Body of pancreas (tissue), 4 donors: ENCODE data around the gene HS3ST5. TPM values are rescaled to one million over a fixed set of nuclear protein-coding genes. Genes with fewer than 3 reads are reported as not detected.

Experiments used
- ATAC-seq: fragments of 150-250 bp; one replicate; pipeline ENCODE4 v1.9.1; 2016
- DNase-seq, 4 donors: peaks; one replicate each; pipeline ENCODE4 v3.0.0-alpha.2; 2019
- H3K27ac ChIP-seq, 4 donors: fragments of 200-600 bp; sonication (generic); 1 replicate in 3 of 4; 2 replicates in 1 of 4; pipeline versions ENCODE4 v1.5.1 to v1.6.1; 2016 to 2019; ENCODE audit warnings: mild to moderate bottlenecking in 1 of 4, mixed read lengths in 1 of 4, moderate library complexity in 1 of 4
- H3K27me3 ChIP-seq, 2 donors: fragments of 200-600 bp; sonication (generic); one replicate each; pipeline ENCODE4 v1.6.0; 2016; ENCODE audit warnings: mild to moderate bottlenecking in 1 of 2
- H3K36me3 ChIP-seq, 2 donors: fragments of 200-600 bp; sonication (generic); replicated peaks in 1 of 2; 2 replicates each; pipeline ENCODE4 v1.5.1; 2016; ENCODE audit warnings: low read depth in 2 of 2; ENCODE audit not compliant: insufficient read depth in 1 of 2
- H3K4me1 ChIP-seq: fragments of 200-600 bp; sonication (generic); one replicate; pipeline ENCODE4 v1.6.0; 2016
- H3K4me3 ChIP-seq, 2 donors: fragments of 200-600 bp; sonication (generic); 1 replicate in 1 of 2; 2 replicates in 1 of 2; pipeline ENCODE4 v1.5.1; 2016 to 2019
- H3K9me3 ChIP-seq, 3 donors: fragments of 200-600 bp; sonication (generic); 1 replicate in 2 of 3; 2 replicates in 1 of 3; pipeline ENCODE4 v1.5.1; 2016
- POLR2A ChIP-seq, 3 donors: fragments of 450-650 bp; IDR thresholded peaks; one replicate each; pipeline ENCODE4 v1.6.1; 2016; ENCODE audit warnings: antibody characterized with exemption in 3 of 3, mild to moderate bottlenecking in 2 of 3
- WGBS, 2 donors: methylation state at CpG; one replicate each; pipeline ENCODE4 v1.1.5; 2017; 5-methylcytosine and 5-hydroxymethylcytosine counted together
- intact Hi-C: fragments of 100-400 bp; cut with DNase I; formaldehyde crosslinking; loops from one replicate; pipeline ENCODE4 v1.15.1; 2023
- total RNA-seq, 2 donors: library from RNA; depleted of rRNA; stranded (reverse); fragments of >200 nt; gene quantifications; one replicate each; pipeline ENCODE4 v1.1.0, GENCODE V29; 2016
- TF ChIP-seq, protein P1 (sequence below), 7 experiments: fragments of 450-650 bp in 4 of 7; fragments of 200-600 bp in 3 of 7; sonication (generic) in 3 of 7; IDR thresholded peaks; one replicate each; pipeline ENCODE4 v1.5.1; 2016 to 2019; ENCODE audit warnings: antibody characterized with exemption in 7 of 7

HS3ST5 gene
- total RNA-seq, 2 donors from 2014 or later = 0.26 TPM; not detected in 1

DNA sequence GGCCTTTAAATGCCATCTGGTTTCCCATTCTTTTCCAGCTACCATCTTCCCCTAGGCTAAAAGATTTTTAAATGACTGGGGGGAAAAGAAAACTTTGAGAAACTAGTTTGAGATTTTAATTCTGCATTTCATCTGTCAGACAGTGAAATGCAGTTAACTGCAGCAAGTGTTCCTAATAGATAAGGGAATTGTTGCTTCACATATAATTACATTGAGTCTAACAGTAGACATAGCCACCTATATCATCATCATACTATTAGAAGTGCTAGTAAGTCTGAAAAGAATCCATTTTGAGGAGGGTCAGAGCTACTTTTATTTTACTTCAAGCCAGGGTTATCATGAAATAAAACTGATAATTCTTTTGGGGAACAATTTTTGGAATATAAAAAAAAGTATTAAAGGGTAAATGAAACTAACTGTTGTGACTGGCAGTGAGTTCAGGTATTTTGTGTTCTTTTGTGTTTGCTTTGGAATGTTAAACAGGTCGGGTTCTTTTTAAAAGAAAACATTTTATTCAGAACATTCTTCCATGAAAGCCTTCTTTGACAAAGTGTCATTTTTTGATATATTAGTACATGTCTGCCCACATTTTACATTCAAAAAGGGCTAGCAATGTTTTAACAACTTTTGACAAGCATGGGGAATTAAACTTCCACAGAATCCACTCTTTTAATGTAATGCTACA lies 170.1 kb downstream of the HS3ST5 start:
- H3K36me3 ChIP-seq = no peaks in the 10 kb centered on the region
- no peak overlapping the region for H3K4me3 ChIP-seq
- H3K9me3 ChIP-seq = no peaks in the 10 kb centered on the region
- TF ChIP-seq, protein P1, sequence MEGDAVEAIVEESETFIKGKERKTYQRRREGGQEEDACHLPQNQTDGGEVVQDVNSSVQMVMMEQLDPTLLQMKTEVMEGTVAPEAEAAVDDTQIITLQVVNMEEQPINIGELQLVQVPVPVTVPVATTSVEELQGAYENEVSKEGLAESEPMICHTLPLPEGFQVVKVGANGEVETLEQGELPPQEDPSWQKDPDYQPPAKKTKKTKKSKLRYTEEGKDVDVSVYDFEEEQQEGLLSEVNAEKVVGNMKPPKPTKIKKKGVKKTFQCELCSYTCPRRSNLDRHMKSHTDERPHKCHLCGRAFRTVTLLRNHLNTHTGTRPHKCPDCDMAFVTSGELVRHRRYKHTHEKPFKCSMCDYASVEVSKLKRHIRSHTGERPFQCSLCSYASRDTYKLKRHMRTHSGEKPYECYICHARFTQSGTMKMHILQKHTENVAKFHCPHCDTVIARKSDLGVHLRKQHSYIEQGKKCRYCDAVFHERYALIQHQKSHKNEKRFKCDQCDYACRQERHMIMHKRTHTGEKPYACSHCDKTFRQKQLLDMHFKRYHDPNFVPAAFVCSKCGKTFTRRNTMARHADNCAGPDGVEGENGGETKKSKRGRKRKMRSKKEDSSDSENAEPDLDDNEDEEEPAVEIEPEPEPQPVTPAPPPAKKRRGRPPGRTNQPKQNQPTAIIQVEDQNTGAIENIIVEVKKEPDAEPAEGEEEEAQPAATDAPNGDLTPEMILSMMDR (IDR thresholded peaks at IDR 0.05) = no peak
- TF ChIP-seq POLR2A (IDR thresholded peaks at IDR 0.05) = no peak
- intact Hi-C loops = no loop called here
- H3K27me3 ChIP-seq = no peaks in the 10 kb centered on the region
- peak overlapping the region in 1 of 4 donors; percentile 1 for H3K27ac ChIP-seq
- peaks cover 16% of the 10 kb centered on the region for H3K4me1 ChIP-seq
- 23 to 29% methylated on average over 1 of the region's 1 CpG for WGBS, 2 donors
- DNase-seq (no peak), ATAC-seq (no peak)

DNA sequence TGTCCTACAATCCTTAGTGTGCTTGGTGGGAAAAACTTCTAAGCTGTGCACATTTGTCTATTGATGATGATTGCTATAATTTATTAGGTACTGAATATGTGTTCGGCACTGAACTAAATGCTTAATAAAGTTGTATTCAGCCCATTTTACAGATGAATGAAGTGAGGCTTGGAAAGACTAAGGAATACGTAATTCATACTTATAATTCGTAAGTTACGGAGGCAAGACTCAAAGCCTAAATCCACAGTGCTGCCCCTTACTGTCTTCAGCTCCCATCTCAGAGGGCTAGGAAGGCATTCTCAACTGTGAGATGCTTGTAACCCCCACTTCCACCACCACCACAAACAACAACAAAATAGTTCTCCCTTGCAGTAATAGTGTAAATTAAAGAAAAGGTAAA lies 171.3 kb downstream of the HS3ST5 start:
- no peak for ATAC-seq
- Histone ChIP-seq H3K9me3 (no peaks in the 10 kb centered on the region), H3K36me3 (no peaks in the 10 kb centered on the region), H3K27me3 (no peaks in the 10 kb centered on the region), H3K4me1 (peaks cover 16% of the 10 kb centered on the region), H3K4me3 (no peak overlapping the region), H3K27ac (no peak overlapping the region)
- no peak for DNase-seq
- TF ChIP-seq POLR2A (IDR thresholded peaks at IDR 0.05) = no peak
- TF ChIP-seq, protein P1 (IDR thresholded peaks at IDR 0.05) = no peak
- WGBS, 2 donors = 93 to 96% methylated on average over 4 of the region's 4 CpGs
- intact Hi-C loops = no loop called here

DNA sequence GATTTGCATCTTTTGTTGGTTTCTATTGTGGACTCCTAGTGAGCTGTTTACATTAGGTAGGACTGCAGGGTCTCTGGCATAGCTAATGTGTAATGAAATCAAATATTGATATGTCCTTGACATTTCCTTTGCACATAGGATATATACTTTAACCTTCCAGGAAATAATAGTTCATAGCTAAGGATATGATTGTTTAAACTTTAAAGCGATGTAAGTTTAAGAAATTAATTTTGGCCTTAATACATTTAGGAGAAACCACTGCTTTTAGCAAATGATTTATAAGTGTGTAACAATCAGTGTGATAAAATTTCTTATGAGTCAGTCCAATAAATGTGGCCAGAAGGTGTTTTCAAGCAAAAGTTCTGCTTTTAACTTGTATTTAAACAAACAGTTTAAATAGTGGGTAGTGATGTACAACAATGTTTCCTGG lies 171.8 kb downstream of the HS3ST5 start:
- H3K9me3 ChIP-seq = no peaks in the 10 kb centered on the region
- H3K4me3 ChIP-seq = no peak overlapping the region
- H3K27ac ChIP-seq = no peak overlapping the region
- no peak for TF ChIP-seq POLR2A (IDR thresholded peaks at IDR 0.05)
- DNase-seq (no peak), ATAC-seq (no peak)
- WGBS, 2 donors = 31 to 34% methylated on average over 1 of the region's 1 CpG
- peaks cover 16% of the 10 kb centered on the region for H3K4me1 ChIP-seq
- no peaks in the 10 kb centered on the region for H3K36me3 ChIP-seq
- no peaks in the 10 kb centered on the region for H3K27me3 ChIP-seq
- intact Hi-C loops = no loop called here

DNA sequence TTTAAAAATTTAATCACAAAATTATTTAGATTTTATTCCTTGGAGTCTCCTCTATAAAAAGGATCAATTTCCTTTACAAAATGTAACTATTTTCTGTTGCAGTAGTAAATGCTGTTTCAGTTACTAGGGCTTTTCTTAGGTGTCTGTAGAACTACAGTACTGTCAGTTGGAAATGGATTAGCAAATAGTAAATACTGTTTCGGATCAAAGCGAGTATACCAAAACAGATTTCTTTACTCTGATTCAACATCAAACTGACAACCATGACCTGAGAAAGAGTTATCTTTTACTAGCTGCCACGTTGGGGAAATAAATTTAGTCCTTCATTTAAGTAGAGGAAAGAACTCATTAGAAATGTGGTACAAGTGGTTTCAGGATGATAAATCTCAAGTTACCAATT lies 172.5 kb downstream of the HS3ST5 start:
- TF ChIP-seq POLR2A (IDR thresholded peaks at IDR 0.05) = no peak
- TF ChIP-seq, protein P1 (IDR thresholded peaks at IDR 0.05) = no peak
- H3K27ac ChIP-seq = no peak overlapping the region
- no peak for DNase-seq
- no peak for ATAC-seq
- no peak overlapping the region for H3K4me3 ChIP-seq
- H3K9me3 ChIP-seq = no peaks in the 10 kb centered on the region
- no peaks in the 10 kb centered on the region for H3K36me3 ChIP-seq
- intact Hi-C loops = no loop called here
- no peaks in the 10 kb centered on the region for H3K27me3 ChIP-seq
- WGBS, 2 donors = 35 to 36% methylated on average over 3 of the region's 3 CpGs
- peaks cover 16% of the 10 kb centered on the region for H3K4me1 ChIP-seq

DNA sequence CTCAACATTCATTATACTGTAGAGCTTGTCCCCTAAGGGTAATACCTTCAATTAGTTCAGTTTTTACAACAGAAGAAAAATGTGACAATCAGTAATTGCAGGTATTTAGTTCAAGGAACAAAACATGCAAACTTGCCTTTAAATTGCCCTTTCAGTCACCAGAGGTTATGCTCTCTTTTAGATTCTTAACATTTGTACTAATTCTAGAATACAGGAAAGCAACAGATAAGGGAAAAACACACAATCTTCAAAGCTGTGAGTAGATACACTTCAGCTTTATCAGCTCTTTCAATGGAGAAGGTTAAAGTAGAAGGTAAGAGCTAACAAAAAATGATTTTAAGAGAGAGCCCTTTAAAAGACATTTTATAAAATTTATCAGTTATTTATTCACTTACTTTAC lies 173.1 kb downstream of the HS3ST5 start:
- Histone ChIP-seq H3K9me3 (no peaks in the 10 kb centered on the region), H3K36me3 (no peaks in the 10 kb centered on the region), H3K4me3 (no peak overlapping the region), H3K4me1 (peaks cover 20% of the 10 kb centered on the region), H3K27me3 (no peaks in the 10 kb centered on the region), H3K27ac (no peak overlapping the region)
- intact Hi-C loops = no loop called here
- TF ChIP-seq POLR2A (IDR thresholded peaks at IDR 0.05) = no peak
- TF ChIP-seq, protein P1 (IDR thresholded peaks at IDR 0.05) = no peak
- ATAC-seq = no peak
- no peak for DNase-seq
